ENCODE data around the gene CAMKK2. TPM values are rescaled to one million over a fixed set of nuclear protein-coding genes. Genes with fewer than 3 reads are reported as not detected.
A peak's percentile ranks its signal among the peaks of the same experiment; 100 is the strongest.
"Not testable (repeated sequence)": the region's sequence is repeated elsewhere in the genome, so short reads cannot be mapped to it uniquely, and the experiment has no call there.

The CAMKK2 gene
- polyA plus RNA-seq, 12 donors = 18.1 to 34.1 (median 22.6) TPM; not detected in 1

DNA sequence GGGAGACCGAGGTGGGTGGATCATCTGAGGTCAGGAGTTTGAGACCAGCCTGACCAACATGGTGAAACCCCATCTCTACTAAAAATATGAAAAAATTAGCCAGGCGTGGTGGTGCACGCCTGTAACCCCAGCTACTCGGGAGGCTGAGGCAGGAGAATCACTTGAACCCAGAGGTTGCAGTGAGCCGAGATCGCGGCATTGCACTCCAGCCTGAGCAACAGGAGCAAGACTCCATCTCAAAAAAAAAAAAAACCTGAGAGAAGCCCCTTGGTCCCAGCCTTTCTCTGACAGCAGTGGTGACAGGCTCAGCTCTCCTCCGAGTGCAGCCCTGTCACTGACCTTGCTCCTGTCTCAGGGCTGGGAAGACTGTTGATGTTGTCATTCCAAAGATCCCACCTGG lies 69.6 kb downstream of the CAMKK2 start:
- DNase-seq = not testable (repeated sequence)

DNA sequence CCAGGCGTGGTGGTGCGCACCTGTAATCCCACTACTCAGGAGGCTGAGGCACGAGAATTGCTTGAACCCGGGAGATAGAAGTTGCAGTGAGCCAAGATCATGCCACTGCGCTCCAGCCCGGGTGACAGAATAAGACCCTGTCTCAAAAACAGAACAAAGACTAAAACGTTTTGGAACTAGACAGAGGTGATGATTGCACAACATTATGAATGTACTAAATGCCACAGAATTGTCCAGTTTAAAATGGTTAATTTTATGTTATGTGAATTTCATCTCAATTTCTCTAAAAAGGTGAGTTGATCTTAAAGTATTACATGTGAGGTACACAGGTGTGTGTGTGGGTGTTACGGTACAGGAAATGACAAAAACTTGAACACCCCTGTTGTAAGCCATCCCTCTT lies 70.1 kb downstream of the CAMKK2 start:
- DNase-seq = no peak

DNA sequence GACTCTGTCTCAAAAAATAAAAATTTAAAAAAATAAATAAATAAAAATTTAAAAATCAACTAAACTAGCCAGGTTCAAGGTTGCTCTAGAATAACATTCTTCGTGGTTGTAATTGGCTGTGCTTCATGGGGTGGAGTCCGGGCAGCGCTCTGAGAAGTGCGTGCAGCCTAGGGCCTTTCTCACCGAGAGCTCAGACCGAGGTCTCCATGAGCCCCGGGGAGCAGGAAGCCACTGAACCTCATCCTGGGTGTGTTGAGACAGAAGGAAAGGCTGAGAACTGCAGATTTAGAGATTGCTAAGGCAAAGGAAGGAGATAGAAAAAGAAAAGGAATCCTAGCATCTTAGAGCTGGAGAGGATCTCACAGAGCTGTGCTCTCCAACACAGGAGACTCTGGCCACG lies 71.9 kb downstream of the CAMKK2 start:
- DNase-seq = no peak

DNA sequence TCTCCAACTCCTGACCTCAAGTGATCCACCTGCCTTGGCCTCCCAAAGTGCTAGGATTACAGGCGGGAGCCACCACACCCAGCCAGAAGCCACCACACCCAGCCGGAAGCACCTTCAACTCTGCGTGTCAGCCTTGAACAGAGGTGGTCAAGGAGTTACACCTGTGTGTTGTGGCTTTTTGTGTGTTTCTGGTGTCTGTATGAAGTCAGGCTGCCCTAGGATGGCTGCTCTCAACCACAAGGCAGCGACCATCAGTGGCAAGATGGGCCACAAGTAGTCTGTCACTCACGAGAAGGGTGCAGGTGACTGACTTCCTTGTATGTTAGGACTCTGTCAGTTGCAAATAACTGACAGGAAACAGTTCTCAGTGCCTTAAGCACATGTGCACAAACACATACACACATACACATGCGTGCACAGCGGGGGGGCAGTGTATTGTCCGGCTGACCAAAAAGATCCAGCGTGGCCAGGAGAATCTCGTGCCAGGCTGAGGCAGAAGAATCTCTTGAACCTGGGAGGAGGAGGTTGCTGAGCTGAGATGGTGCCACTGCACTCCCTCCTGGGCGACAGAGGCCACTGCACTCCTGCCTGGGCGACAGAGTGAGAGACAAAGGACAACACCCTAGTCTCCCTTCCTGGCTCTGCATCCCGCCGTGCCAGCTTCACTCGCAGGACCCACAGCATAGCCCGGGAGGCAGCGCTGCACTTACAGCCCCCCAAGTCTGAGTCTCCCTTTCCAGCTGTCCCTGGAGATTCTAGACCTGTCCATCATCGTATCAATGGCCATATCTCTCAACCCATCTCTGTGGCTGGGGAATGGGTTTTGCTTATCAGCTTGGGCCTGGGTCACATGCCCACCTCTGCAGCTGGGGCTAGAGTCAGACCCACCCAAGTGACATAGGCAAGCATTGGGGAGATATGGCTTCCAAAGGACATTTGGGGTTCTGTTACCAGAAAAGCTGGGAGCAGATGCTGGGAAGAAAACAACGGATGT lies 72.9 kb downstream of the CAMKK2 start:
- no peak for DNase-seq

DNA sequence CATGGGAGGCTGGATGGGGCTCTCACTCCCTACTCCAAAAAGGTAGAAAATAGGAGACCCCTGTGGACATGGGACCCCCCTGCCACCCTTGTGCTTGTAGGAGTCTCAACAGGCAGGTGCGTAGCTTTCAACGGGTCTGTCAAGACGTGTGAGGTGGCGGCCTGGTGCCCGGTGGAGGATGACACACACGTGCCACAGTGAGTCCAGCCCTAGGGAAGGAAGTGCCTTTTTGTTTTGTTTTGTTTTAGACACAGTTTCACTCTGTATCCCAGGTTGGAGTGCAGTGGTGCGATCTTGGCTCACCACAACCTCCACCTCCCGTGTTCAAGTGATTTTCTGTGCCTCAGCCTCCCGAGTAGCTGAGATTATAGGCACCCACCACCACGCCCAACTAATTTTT lies 73.7 kb downstream of the CAMKK2 start:
- no peak for DNase-seq

DNA sequence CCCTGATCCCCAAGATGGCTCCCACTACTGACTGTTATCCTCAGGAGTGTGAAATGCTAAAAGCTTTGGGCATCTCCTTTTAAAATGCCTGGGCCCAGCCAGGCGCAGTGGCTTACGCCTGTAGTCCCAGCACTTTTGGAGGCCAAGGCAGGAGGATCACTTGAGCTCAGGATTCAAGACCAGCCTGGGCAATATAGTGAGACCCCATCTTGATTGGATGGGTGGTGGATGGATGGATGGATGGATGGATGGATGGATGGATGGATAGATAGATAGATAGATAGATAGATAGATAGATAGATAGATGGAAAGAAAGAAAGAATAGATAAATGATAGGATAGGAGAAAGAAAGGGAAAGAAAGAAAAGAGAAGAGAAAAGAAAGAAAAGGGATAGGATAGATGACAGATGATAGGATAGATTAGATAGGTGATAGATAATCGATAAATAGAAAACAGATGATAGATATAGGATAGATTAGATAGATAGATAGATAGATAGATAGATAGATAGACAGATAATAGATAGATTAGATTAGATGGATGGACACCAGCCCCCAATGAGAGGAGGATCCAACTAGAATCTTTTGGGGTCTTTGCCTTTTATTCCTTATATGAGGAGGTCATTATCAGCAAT lies 77.0 kb downstream of the CAMKK2 start:
- DNase-seq = no peak

DNA sequence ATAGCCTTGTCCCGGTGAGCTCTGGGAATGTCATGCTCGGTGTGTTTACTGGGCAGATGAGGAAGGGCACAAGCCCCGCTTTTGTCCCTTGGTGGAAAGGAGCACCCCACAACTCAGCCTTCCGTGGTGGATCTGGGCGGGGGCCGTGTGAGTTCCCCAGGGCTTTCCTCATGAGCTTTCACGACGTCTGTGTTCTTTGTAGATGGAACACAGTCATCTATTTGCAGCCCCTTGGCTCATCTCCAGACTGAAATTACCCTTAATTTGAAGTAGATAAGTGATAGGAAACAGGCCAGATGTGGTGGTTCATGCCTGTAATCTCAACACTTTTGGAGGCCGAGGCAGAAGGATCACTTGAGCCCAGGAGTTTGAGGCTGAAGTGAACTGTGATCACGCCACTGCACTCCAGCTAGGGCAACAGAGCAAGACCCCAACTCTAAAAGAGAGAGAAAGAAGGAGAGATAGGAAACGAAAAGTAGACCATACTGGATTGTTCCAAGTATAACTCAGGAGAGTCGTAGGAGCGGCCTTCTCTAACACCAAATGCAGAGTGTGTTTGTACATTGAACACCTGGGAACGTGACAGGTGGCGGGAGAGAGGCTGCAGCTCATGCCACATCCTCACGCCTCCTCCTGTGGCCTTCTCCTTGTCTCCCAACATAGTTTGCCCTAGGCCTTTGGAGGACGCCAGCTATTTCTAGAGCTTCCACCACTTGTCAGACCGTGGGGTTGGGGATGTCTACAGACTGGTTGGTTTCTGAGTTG lies 77.7 kb downstream of the CAMKK2 start:
- DNase-seq = no peak

DNA sequence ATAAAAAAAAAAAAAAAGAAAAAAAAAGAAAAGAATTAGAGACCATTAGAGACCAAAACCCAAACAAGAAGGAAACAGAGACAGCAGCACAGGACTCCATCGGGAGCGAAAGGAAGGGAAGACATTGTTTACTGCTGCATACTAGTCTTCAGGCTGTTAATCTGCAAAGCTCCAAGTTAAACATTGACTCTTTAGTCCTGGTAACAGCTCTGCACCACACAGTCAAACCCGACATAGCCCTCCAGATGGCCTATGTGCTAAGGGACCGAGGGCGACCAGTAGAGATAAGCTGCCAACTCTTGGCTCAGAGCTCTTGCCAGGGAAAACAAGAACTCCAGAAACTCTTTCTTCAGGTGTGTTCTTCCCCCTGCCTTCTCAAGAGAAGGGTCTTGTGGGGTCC lies 78.7 kb downstream of the CAMKK2 start:
- no peak for DNase-seq

DNA sequence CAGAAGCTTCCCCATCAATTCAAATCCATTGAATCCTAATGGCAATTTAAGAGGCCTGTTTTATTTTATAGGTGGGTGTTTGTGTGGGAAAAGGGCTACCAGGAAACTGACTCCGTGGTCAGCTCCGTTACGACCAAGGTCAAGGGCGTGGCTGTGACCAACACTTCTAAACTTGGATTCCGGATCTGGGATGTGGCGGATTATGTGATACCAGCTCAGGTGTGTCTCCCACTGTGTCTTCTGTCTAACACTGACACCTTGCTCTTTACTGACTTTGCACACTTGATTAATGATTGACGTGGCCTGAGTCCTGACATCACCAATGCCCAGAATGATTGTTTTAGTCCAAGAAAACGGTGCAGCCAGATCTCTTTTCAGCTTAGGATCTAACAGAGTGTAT lies 79.4 kb downstream of the CAMKK2 start:
- DNase-seq = no peak

DNA sequence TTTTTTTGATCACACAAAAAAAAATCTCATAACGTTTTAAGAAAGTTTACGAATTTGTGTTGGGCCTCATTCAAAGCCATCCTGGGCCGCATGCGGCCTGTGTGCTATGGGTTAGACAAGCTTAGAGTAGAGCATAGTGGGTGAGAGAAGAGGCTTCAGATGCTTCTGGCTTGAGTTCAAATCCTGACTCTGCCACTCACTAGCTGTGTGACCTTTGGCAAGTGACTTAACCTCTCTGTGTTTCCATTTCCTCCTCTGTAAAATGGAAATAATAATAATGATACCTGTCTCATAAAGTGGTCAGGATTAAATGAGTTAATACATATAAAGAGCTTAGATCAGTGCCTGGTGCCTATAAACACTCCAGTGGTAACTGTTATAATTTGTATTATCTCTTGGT lies 80.4 kb downstream of the CAMKK2 start:
- DNase-seq = no peak

DNA sequence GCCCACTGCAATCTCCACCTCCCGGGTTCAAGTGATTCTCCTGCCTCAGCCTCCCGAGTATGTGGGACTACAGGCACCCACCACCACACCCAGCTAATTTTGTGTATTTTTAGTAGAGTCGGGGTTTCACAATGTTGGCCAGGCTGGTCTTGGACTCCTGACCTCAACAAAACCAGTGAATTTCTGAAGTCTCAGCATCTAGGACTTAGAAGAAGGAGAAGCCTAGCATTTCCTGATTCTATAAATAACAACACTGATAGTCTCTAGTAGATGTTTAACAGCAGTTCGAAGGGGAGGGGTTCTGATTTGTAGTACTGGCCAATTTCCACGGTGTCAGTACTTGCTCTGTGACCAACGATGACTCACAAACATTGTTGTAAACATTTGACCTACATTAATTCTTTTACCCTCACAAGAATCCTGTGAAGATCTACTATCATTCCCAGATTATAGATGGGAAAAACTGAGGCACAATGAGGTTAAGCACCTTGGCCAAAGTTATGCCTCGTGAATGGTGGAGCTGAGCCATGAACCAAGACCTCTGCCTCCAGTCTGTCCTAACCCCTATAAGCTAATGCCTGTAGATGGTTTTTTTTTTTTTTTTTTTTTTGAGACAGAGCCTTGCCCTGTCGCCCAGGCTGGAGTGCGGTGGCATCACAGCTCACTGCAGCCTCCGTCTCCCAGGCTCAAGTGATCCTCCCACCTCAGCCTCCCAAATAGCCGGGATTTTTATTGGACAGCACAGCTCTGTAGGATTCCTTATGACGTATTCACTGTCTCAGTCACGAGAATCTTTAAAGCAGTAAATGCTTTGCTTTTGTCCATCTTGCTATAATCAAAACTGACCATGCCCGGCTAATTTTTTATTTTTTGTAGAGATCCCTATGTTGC lies 81.4 kb downstream of the CAMKK2 start:
- DNase-seq = no peak

DNA sequence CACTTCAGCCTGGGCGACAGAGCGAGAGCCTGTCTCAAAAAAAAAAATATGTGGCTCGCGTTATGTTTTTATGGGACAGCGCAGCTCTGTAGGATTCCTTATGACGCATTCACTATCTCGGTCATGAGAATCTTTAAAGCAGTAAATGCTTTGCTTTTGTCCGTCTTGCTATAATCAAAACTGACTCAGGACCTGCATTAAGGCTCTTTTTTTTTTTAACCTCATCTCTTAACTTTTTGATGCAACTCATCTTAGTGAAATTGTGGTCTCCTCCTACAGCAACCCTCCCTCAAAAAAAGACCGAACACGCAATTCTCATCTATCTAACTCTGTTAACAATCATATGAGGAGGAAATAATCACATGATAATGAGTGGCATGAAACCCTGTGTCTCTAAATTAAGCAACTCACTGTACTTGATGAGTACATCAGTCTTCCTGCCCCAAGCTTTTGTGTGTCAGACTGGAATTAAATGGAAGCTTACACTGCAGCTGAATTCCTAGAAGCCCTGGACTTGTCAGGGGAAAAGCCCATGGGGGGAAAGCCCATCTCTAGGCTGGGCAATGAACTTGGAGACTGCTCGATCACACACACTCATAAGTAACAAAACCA lies 82.2 kb downstream of the CAMKK2 start:
- DNase-seq = no peak

DNA sequence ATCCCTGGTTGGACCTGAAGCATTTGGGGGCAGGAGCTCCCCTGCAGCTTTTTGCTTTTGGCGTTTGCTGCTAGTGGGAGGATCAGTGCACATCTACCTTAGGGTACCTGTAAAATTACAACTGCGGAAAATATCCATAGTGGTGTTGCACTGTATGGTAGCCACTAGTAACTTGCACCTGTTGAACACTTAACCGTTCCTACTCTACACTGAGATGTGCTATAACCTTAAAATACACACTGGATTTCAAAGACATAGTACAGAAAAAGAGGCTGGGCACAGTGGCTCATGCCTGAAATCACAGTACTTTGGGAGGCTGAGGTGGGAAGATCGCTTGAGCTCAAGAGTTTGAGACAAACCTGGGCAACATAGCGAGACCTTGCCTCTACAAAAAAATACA lies 83.6 kb downstream of the CAMKK2 start:
- DNase-seq = no peak

DNA sequence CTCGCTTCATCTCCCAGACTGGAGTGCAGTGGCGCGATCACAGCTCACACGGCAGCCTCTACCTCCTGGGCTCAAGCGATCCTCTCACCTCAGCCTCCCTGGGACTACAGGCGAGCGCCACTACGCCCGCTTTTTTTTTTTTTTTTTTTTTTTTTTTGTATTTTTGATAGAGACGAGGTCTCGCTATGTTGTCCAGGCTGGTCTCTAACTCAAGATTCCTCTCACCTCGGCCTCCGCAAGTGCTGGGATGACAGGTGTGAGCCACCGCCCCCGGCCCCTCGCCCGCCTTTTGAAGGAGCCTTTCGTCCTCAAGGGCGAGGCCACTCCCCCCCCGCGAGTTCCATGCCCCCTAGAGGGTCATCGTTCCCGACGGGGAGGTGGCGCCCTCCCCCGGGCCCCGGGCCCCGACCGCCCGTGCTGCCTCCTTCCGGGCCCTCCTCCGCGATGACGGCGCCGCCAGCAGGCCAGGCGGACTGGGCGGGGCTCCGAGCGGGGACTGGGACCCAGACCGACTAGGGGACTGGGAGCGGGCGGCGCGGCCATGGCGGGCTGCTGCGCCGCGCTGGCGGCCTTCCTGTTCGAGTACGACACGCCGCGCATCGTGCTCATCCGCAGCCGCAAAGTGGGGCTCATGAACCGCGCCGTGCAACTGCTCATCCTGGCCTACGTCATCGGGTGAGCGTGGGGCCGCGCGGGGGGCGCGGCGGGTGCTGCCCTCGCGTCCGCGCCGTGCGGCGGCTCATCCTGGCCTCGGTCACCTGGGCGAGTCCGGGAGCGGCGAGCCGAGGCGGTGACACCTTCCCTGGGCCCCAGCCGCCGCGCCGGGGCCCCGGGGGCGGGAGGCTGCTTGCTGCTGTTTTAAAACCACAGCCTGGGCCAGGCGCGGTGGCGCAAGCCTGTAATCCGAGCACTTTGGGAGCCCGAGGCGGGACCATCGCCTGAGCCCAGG lies 86.6 kb downstream of the CAMKK2 start, which contains the start of gene P2RX4:
Gene P2RX4, plus strand, starts transcription at position 506 of the 949 bp plus-strand sequence. Its CDS starts 36 bp downstream, at position 542.
- peak; percentile 82 for DNase-seq

DNA sequence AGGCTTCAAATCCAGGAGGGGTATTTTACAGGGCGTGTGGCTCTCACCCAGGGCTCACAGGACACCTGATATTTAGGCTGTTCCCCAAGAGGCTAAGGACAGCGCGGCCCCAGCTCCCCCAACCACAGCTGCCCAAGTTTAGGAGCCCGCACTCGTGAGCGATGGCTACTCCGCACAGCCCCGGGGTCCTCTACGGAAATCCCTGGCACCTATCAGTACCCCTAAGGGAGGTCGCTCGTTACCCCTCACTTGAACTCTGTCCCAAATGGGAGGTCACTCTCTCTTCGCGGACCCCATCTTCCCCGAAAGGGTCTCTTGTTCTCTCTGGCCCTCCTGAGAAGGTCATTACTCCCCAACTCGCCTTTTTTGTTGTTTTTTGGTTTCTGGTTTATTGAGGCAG lies 87.3 kb downstream of the CAMKK2 start:
- DNase-seq = no peak

DNA sequence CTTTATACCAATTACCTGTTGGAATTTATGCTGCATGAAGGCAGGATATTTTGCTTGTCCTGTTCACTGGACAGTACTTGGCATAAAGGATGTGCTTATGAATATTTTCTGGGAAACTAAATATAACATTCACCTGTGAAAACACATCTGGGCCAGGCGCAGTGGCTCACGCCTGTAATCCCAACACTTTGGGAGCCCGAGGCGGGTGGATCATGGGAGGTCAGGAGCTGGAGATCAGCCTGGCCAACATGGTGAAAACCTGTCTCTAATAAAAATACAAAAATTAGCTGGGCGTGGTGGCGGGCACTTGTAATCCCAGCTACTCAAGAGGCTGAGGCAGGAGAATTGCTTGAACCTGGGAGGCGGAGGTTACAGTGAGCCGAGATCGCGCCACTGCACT lies 87.9 kb downstream of the CAMKK2 start:
- not testable (repeated sequence) for DNase-seq

DNA sequence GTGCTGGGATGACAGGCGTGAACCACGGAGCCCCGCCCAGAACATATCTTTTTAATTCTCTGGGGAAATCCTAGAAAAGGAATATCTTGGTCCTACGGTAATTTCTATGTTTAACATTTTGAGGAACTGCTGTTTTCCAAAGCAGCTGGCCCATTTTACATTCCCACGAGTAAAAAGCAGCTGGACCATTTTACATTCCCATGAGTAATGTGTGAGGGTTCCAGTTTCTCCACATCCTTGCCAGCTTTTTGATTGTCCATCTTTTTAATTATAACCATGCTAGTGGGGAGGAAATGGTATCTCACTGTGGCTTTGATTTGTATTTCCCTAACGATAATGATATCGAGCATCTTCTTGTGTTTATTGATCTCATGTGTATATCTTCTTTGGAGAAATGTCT lies 91.0 kb downstream of the CAMKK2 start:
- DNase-seq = no peak

DNA sequence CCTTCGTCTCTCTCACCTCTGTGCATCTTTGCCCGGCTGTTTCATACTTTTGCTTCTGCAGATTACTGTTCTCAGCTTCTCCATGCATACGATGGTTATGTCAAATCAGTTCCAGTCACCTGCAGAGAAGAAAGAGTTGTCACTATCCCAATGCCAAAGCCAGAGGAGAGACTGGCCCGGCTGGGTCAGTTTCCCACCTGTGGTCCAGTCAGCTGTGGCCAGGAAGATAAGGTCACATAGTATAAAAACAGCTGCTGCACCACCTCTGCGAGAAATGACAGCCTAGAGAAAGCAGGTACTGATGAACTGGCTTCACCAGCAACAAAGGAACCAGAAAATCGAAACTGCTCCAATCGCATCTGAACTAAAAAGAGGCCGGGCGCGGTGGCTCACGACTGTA lies 93.0 kb downstream of the CAMKK2 start:
- DNase-seq = no peak
